Gastrocnemius medialis (tissue), 4 donors: Measurements from ENCODE around the gene SLC39A11. TPM values are rescaled to one million over a fixed set of nuclear protein-coding genes. Genes with fewer than 3 reads are reported as not detected.

Source experiments
- ATAC-seq, 2 donors: fragments of 150-250 bp; one replicate each; pipeline ENCODE4 v1.9.1; 2016
- DNase-seq, 2 donors: peaks; one replicate each; pipeline ENCODE4 v3.0.0-alpha.2; 2019
- H3K27ac ChIP-seq, 4 donors: fragments of 200-600 bp; sonication (generic); 1 replicate in 1 of 4; 2 replicates in 3 of 4; pipeline ENCODE4 v1.5.1; 2016 to 2018; ENCODE audit warnings: mild to moderate bottlenecking in 2 of 4, moderate library complexity in 1 of 4
- H3K27me3 ChIP-seq, 3 donors: fragments of 200-600 bp; sonication (generic) in 2 of 3; 1 replicate in 1 of 3; 2 replicates in 2 of 3; pipeline versions ENCODE4 v1.5.1 to v1.6.0; 2016 to 2019; ENCODE audit warnings: mild to moderate bottlenecking in 1 of 3, moderate library complexity in 1 of 3
- H3K36me3 ChIP-seq, 2 donors: fragments of 200-600 bp; sonication (generic) in 1 of 2; one replicate each; pipeline ENCODE4 v1.5.1; 2017 to 2018
- H3K4me1 ChIP-seq, 2 donors: fragments of 200-600 bp; sonication (generic) in 1 of 2; one replicate each; pipeline ENCODE4 v1.5.1; 2016 to 2017; ENCODE audit warnings: mild to moderate bottlenecking in 2 of 2
- H3K4me3 ChIP-seq, 4 donors: fragments of 200-600 bp; sonication (generic) in 3 of 4; 1 replicate in 1 of 4; 2 replicates in 3 of 4; pipeline ENCODE4 v1.5.1; 2016 to 2019; ENCODE audit warnings: mild to moderate bottlenecking in 2 of 4
- H3K9me3 ChIP-seq, 3 donors: fragments of 200-600 bp; sonication (generic) in 2 of 3; 1 replicate in 1 of 3; 2 replicates in 2 of 3; pipeline ENCODE4 v1.5.1; 2016 to 2019
- POLR2A ChIP-seq, 2 donors: fragments of 450-650 bp; IDR thresholded peaks; one replicate each; pipeline ENCODE4 v1.6.1; 2017; ENCODE audit warnings: antibody characterized with exemption in 2 of 2, mild to moderate bottlenecking in 2 of 2, moderate library complexity in 2 of 2
- in situ Hi-C, 4 donors: fragments of 200-750 bp; cut with MboI; loops; one replicate each; pipeline versions ENCODE4 v1.15.0 to v1.8.0; 2017; ENCODE audit warnings: low sequenced_read_pairs in 4 of 4
- intact Hi-C: fragments of 100-400 bp; cut with DNase I; formaldehyde crosslinking; loops from one replicate; pipeline ENCODE4 v1.15.1; 2023; ENCODE audit warnings: low total_unique reads
- total RNA-seq, 4 donors: library from RNA; depleted of rRNA; stranded (reverse); fragments of >200 nt; gene quantifications; one replicate each; pipeline versions ENCODE4 v1.1.0 to v1.2.3, GENCODE V29; 2016
- TF ChIP-seq, protein P1 (sequence below), 5 experiments: fragments of 450-650 bp in 3 of 5; fragments of 200-600 bp in 2 of 5; sonication (generic) in 2 of 5; IDR thresholded peaks in 4 of 5; conservative IDR thresholded peaks in 1 of 5; 1 replicate in 4 of 5; 2 replicates in 1 of 5; pipeline ENCODE4 v1.5.1; 2016 to 2019; ENCODE audit warnings: antibody characterized with exemption in 5 of 5, mild to moderate bottlenecking in 3 of 5, moderate library complexity in 3 of 5

The SLC39A11 gene
- total RNA-seq, 4 donors from 2014 or later = 7.6 to 28.4 (median 10.7) TPM

DNA sequence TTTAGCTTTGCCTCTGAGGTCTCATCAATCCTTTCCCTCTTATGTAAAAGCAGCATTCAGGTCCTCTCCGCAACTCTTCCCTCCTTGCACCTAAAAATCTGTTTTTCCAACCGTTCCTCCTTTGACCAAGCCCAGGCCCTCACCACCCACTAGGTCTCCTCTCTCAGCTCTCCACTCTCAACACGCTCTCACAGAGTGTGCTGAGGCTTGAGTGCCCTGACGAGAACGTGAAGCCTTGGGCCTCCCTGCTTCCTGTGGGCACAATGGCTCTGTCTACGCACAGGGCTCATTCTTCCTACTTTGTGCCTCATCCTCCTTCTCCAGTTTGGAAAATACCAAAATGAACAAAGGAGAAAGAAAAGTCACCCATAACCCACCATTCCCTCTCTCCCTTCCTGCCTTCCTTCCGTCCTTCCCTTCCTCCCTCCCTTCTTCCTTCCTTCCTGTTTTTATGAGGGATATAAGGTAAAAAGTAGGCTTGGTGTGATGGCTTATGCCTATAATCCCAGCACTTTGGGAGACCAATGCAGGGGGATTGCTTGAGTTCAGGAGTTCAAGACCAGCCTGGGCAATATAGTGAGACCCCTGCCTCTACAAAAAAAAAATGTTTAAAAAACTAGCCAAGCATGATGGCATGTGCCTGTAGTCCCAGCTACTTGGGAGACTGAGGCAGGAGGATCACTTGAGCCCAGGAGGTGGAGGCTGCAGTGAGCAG is 31.3 kb upstream of the SLC39A11 start:
- intact Hi-C loops (no loop called here), in situ Hi-C loops (no loop called here)
- H3K9me3 ChIP-seq = no peaks in the 10 kb centered on the region
- no peaks in the 10 kb centered on the region for H3K4me1 ChIP-seq
- H3K27ac ChIP-seq = no peak overlapping the region
- no peak overlapping the region for H3K4me3 ChIP-seq
- no peak for DNase-seq
- TF ChIP-seq, protein P1, sequence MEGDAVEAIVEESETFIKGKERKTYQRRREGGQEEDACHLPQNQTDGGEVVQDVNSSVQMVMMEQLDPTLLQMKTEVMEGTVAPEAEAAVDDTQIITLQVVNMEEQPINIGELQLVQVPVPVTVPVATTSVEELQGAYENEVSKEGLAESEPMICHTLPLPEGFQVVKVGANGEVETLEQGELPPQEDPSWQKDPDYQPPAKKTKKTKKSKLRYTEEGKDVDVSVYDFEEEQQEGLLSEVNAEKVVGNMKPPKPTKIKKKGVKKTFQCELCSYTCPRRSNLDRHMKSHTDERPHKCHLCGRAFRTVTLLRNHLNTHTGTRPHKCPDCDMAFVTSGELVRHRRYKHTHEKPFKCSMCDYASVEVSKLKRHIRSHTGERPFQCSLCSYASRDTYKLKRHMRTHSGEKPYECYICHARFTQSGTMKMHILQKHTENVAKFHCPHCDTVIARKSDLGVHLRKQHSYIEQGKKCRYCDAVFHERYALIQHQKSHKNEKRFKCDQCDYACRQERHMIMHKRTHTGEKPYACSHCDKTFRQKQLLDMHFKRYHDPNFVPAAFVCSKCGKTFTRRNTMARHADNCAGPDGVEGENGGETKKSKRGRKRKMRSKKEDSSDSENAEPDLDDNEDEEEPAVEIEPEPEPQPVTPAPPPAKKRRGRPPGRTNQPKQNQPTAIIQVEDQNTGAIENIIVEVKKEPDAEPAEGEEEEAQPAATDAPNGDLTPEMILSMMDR (IDR thresholded peaks at IDR 0.05 in 4 of 5, conservative IDR thresholded peaks at IDR 0.05 in 1 of 5) = no peak
- TF ChIP-seq POLR2A (IDR thresholded peaks at IDR 0.05) = no peak
- H3K36me3 ChIP-seq = no peaks in the 10 kb centered on the region
- no peaks in the 10 kb centered on the region for H3K27me3 ChIP-seq
- no peak for ATAC-seq

DNA sequence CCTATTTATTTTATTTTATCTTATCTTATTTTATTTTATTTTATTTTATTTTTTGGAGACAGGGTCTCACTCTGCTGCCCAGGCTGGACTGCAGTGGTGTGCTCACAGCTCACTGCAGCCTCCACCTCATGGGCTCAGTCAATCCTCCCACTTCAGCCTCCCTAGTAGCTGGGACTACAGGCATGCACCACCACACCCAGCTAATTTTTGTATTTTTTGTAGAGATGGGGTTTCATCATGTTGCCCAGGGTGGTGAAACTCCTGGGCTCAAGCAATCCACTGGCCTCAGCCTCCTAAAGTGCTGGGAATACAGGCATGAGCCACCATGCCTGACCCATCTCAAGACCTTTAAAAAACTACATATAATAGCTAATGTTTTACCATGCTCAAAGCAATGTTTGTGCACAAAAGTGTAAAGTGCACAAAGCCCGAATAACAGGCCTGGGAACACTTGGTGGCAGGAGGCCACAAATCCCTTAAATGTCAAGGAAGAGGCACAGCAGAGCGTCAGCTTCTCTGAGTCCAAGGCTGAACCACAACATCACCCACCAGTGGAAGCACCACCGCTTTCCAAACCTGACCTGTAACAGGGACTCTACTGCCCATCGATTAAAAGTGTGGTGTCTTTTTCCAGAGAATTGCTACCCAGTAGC is 30.6 kb upstream of the SLC39A11 start:
- no peaks in the 10 kb centered on the region for H3K27me3 ChIP-seq
- ATAC-seq (no peak), DNase-seq (no peak)
- in situ Hi-C loops (no loop called here), intact Hi-C loops (no loop called here)
- TF ChIP-seq POLR2A (IDR thresholded peaks at IDR 0.05) = no peak
- TF ChIP-seq, protein P1 (IDR thresholded peaks at IDR 0.05 in 4 of 5, conservative IDR thresholded peaks at IDR 0.05 in 1 of 5) = no peak
- H3K9me3 ChIP-seq = no peaks in the 10 kb centered on the region
- H3K4me3 ChIP-seq = no peak overlapping the region
- no peak overlapping the region for H3K27ac ChIP-seq
- H3K36me3 ChIP-seq = no peaks in the 10 kb centered on the region
- H3K4me1 ChIP-seq = no peaks in the 10 kb centered on the region

DNA sequence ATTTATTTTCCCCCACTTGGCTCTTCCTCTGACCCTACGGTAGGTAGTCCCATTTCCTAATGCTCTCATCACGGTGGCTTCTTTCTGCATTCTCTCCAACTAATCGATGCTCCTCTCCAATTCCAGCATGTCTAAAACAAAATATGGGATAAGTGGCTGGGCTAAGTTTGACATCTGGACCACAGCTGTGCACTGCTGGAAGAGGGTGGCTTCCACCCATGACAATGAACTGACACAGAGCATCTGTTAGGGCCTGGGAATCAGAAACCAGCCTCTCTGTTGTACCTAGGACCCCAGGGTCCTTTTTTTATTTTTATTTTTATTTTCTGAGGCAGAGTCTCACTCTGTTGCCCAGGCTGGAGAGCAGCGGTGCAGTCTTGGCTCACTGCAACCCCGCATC is 29.0 kb upstream of the SLC39A11 start:
- Histone ChIP-seq H3K4me1 (no peaks in the 10 kb centered on the region), H3K27me3 (no peaks in the 10 kb centered on the region), H3K27ac (no peak overlapping the region), H3K9me3 (no peaks in the 10 kb centered on the region), H3K36me3 (no peaks in the 10 kb centered on the region), H3K4me3 (no peak overlapping the region)
- no peak for DNase-seq
- no peak for ATAC-seq
- in situ Hi-C loops (no loop called here), intact Hi-C loops (no loop called here)
- TF ChIP-seq POLR2A (IDR thresholded peaks at IDR 0.05) = no peak
- TF ChIP-seq, protein P1 (IDR thresholded peaks at IDR 0.05 in 4 of 5, conservative IDR thresholded peaks at IDR 0.05 in 1 of 5) = no peak

DNA sequence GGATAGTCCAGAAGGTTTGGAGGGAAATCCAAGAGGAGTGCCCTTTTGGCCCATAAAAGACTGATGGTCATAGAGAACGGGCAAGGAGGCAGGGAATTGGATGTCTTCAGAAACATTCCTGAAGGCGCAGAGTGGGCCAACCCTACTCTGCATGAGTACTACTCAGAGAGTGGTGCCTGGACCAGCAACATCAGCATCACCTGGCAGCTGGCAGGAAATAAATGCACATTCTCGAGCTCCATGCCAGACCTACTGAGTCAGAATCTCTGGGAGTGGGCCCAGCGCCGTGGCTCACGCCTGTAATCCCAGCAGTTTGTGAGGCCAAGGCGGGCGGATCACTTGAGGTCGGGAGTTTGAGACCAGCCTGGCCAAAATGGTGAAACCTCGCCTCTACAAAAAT is 27.1 kb upstream of the SLC39A11 start:
- Histone ChIP-seq H3K4me1 (no peaks in the 10 kb centered on the region), H3K9me3 (no peaks in the 10 kb centered on the region), H3K36me3 (no peaks in the 10 kb centered on the region), H3K27ac (no peak overlapping the region), H3K4me3 (no peak overlapping the region), H3K27me3 (no peaks in the 10 kb centered on the region)
- intact Hi-C loops = no loop called here
- TF ChIP-seq, protein P1 (IDR thresholded peaks at IDR 0.05 in 4 of 5, conservative IDR thresholded peaks at IDR 0.05 in 1 of 5) = no peak
- TF ChIP-seq POLR2A (IDR thresholded peaks at IDR 0.05) = no peak
- in situ Hi-C loops = no loop called here
- DNase-seq (no peak), ATAC-seq (no peak)
